ENCODE data around the gene ZMAT5.

DNA sequence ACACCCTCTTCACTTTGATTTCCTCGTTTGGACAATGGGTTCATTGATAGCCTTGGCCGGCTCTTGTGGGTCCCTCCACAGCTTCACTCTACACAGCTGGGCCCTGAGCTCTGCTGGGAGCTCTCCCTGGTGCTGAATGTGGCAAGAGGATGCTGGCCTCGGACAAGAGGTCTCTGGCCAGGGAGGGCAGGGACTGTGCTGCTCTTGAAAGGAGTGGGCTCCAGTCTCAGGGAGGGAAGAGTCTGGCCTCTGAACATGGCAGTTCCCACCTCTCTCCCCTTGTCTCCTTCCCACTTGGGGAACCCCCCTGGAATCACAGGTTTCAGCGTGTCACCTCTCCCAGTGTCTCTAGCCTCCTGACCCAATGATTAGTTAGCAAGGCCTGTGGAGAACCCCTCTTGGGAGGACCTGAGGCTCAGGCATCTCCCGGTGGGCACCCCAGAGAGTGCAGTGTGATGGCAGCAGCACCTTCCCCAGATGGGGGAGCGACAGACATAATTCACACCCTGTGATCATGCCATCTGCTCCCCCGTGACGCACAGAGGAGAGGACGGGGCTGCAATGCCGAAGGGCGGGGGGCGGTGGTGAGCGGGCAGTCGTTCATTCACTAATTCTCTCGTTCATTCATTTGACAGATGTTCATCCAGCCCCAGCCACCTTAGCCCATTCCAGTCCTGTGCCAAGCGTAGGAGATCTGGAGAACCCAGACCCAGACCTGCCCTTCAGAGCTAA is 49.8 kb downstream of the ZMAT5 start:
- no peak for TF ChIP-seq GATA2 (IDR thresholded peaks at IDR 0.05; ENCODE audit: low read depth, low read length)
- no peak for TF ChIP-seq GATA3 (IDR thresholded peaks at IDR 0.05; ENCODE audit: low read depth, low read length)
